DOHH2 (cell line): ENCODE data around the gene DPH6.

Source experiments
- EZH2phosphoT487 ChIP-seq: fragments of 200-600 bp; sonication (generic); IDR thresholded peaks from 2 replicates; pipeline ENCODE4 v1.6.1; 2017; ENCODE audit warnings: borderline replicate concordance, mild to moderate bottlenecking, antibody characterized with exemption, low read length, moderate library complexity, mixed read lengths
- TF ChIP-seq, protein P1 (sequence below): fragments of 200-600 bp; sonication (generic); IDR thresholded peaks from one replicate; pipeline ENCODE4 v1.5.1; 2014; ENCODE audit warnings: antibody characterized with exemption, mild to moderate bottlenecking, low read depth, low read length; ENCODE audit not compliant: poor library complexity, severe bottlenecking

DNA sequence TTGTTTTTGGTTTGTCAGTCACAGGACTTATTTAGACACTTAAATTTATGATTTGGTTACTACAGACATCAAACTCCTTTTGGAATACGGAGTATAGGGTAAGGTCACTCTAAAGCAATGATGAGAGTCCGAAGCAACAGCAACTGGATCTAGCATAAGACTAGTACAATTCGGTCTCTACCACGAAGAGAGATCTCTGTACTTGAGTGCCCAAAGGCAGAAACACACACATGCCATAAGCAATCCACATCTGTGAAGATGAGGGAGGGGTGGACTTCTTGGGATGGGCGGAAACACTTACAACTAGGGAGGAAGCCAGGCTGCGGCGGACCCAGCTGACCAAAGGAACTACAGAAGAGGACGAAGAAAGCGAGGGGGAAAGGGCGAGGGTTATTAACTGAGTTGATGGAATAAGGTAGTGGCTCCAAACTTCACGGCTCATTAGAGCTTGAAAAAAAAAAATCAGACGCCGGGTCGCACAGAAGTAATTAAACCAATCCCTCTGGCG is 595 bp downstream of the DPH6 start:
- TF ChIP-seq, protein P1, sequence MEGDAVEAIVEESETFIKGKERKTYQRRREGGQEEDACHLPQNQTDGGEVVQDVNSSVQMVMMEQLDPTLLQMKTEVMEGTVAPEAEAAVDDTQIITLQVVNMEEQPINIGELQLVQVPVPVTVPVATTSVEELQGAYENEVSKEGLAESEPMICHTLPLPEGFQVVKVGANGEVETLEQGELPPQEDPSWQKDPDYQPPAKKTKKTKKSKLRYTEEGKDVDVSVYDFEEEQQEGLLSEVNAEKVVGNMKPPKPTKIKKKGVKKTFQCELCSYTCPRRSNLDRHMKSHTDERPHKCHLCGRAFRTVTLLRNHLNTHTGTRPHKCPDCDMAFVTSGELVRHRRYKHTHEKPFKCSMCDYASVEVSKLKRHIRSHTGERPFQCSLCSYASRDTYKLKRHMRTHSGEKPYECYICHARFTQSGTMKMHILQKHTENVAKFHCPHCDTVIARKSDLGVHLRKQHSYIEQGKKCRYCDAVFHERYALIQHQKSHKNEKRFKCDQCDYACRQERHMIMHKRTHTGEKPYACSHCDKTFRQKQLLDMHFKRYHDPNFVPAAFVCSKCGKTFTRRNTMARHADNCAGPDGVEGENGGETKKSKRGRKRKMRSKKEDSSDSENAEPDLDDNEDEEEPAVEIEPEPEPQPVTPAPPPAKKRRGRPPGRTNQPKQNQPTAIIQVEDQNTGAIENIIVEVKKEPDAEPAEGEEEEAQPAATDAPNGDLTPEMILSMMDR: no peak
- no peak for TF ChIP-seq EZH2phosphoT487
